ENCODE measurements around the gene B3GALNT1. TPM values are rescaled to one million over a fixed set of nuclear protein-coding genes. Genes with fewer than 3 reads are reported as not detected.

The B3GALNT1 gene
- 6.6 and 8.4 TPM in 2 replicates for total RNA-seq (2012; rRNA removed)

GRCh38 chr3:161104561-161105551 is at the start of gene B3GALNT1:
B3GALNT1 (minus strand) TSS chr3:161105349; CDS start chr3:161086754, 18,595 bp downstream.
- H3K4me3 ChIP-seq (ENCODE audit: low read length), result peak within 1 kb of the TSS; percentile 93
- H3K36me3 ChIP-seq (ENCODE audit: insufficient read depth, low read length), result no peaks in the 10 kb centered on the region
- peak within 1 kb of the TSS; percentile 88 for H3K9ac ChIP-seq (ENCODE audit: low read depth, low read length)
- no peaks in the 10 kb centered on the region for H3K9me3 ChIP-seq (replicated peaks; ENCODE audit: low read length)
- H3K4me2 ChIP-seq (ENCODE audit: low read length), result peak within 1 kb of the TSS; percentile 98
- no peaks in the 10 kb centered on the region for H3K27me3 ChIP-seq (ENCODE audit: control insufficient read depth, insufficient read depth, low read length)
- peaks cover 5% of the 10 kb centered on the region for H3K4me1 ChIP-seq (ENCODE audit: control insufficient read depth, insufficient read depth, low read length)

DNA sequence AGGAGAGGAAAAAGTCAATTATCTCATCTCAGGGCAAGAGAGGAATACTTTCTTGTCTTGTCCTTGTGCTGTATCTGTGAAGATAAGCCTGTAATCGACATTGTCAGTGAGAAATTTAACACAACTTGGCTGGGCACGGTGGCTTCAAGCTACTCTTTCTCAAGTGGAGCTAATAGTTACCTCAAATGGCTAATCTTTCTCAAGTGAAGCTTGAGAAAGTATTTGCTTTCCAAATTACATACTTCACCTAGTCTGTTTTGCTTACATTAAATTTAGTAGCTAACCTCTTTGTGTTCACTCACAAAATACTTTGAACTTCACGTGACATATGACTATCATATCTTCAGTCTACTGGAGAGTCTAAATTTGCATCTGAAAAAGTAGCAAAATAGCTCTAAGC is 48.3 kb upstream of the B3GALNT1 start:
- Histone ChIP-seq H3K4me3 (ENCODE audit: low read length) (no peak overlapping the region), H3K27me3 (ENCODE audit: control insufficient read depth, insufficient read depth, low read length) (no peaks in the 10 kb centered on the region), H3K4me1 (ENCODE audit: control insufficient read depth, insufficient read depth, low read length) (peaks cover 18% of the 10 kb centered on the region), H3K4me2 (ENCODE audit: low read length) (no peak overlapping the region), H3K36me3 (ENCODE audit: insufficient read depth, low read length) (no peaks in the 10 kb centered on the region), H3K9me3 (replicated peaks; ENCODE audit: low read length) (no peaks in the 10 kb centered on the region), H3K9ac (ENCODE audit: low read depth, low read length) (no peak overlapping the region)

GRCh38 chr3:161150001-161150525 is 44.9 kb upstream of the B3GALNT1 start:
- H3K4me1 ChIP-seq (ENCODE audit: control insufficient read depth, insufficient read depth, low read length), result peaks cover 19% of the 10 kb centered on the region
- H3K4me3 ChIP-seq (ENCODE audit: low read length), result no peak overlapping the region
- H3K9me3 ChIP-seq (replicated peaks; ENCODE audit: low read length), result no peaks in the 10 kb centered on the region
- H3K9ac ChIP-seq (ENCODE audit: low read depth, low read length), result no peak overlapping the region
- no peak overlapping the region for H3K4me2 ChIP-seq (ENCODE audit: low read length)
- H3K36me3 ChIP-seq (ENCODE audit: insufficient read depth, low read length), result no peaks in the 10 kb centered on the region
- no peaks in the 10 kb centered on the region for H3K27me3 ChIP-seq (ENCODE audit: control insufficient read depth, insufficient read depth, low read length)

DNA sequence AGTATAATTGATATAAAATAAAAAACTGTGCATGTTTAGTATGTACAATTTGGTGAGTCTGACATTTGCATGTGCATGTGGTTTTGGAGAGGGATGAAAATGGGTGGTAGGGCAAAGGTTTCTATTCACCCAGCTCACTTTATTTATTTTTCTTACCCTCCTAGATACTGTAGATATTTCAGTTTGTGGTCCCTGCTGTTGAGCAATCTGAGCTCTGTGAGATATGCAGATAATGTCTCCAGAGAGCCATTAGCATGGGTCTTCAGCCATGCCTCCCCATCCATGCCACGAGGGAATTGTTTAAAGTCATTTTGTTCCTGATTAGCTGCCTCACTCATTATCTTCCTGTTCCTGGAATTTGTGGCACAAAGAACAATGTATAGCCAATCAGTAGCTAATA is 44.4 kb upstream of the B3GALNT1 start:
- H3K9ac ChIP-seq (ENCODE audit: low read depth, low read length), result no peak overlapping the region
- H3K9me3 ChIP-seq (replicated peaks; ENCODE audit: low read length), result no peaks in the 10 kb centered on the region
- H3K4me1 ChIP-seq (ENCODE audit: control insufficient read depth, insufficient read depth, low read length), result peaks cover 19% of the 10 kb centered on the region
- H3K4me2 ChIP-seq (ENCODE audit: low read length), result no peak overlapping the region
- no peaks in the 10 kb centered on the region for H3K36me3 ChIP-seq (ENCODE audit: insufficient read depth, low read length)
- H3K4me3 ChIP-seq (ENCODE audit: low read length), result no peak overlapping the region
- H3K27me3 ChIP-seq (ENCODE audit: control insufficient read depth, insufficient read depth, low read length), result no peaks in the 10 kb centered on the region

DNA sequence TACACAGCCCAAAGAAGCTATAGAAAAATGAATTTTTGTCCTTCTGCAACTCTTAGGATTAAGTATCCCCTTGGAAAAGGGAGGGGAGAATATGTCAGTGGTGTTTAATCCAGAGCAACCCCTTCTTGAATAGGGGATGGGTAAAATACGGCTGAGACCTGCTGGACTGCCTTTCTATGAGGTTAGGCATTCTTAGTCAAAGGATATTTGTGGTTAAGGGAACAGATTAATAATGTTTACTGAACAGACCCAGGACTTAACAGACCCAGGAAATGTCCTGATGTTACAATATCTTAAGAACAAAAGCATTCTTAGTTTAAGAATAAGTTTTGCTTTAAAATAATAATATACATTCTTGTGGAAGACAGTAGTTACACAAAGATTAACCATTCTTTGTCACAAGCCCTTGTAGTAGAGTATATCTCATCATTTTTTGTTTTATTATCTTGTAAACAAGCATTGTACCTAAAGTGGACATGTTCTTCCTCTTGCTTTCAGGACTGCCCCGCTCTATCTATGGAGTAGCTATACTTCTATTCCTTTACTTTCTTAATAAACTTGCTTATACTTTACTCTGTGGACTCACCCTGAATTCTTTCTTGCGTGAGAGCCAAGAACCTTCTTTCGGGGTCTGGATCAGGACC is 43.8 kb upstream of the B3GALNT1 start:
- Histone ChIP-seq H3K9ac (ENCODE audit: low read depth, low read length) (no peak overlapping the region), H3K4me3 (ENCODE audit: low read length) (no peak overlapping the region), H3K27me3 (ENCODE audit: control insufficient read depth, insufficient read depth, low read length) (no peaks in the 10 kb centered on the region), H3K9me3 (replicated peaks; ENCODE audit: low read length) (no peaks in the 10 kb centered on the region), H3K4me2 (ENCODE audit: low read length) (peak overlapping the region; percentile 39), H3K4me1 (ENCODE audit: control insufficient read depth, insufficient read depth, low read length) (peaks cover 19% of the 10 kb centered on the region), H3K36me3 (ENCODE audit: insufficient read depth, low read length) (no peaks in the 10 kb centered on the region)

GRCh38 chr3:161142486-161142885 is 37.3 kb upstream of the B3GALNT1 start:
- Histone ChIP-seq H3K27me3 (ENCODE audit: control insufficient read depth, insufficient read depth, low read length) (no peaks in the 10 kb centered on the region), H3K4me1 (ENCODE audit: control insufficient read depth, insufficient read depth, low read length) (peaks cover 4% of the 10 kb centered on the region), H3K9me3 (replicated peaks; ENCODE audit: low read length) (no peaks in the 10 kb centered on the region), H3K4me3 (ENCODE audit: low read length) (no peak overlapping the region), H3K9ac (ENCODE audit: low read depth, low read length) (no peak overlapping the region), H3K4me2 (ENCODE audit: low read length) (no peak overlapping the region), H3K36me3 (ENCODE audit: insufficient read depth, low read length) (no peaks in the 10 kb centered on the region)

DNA sequence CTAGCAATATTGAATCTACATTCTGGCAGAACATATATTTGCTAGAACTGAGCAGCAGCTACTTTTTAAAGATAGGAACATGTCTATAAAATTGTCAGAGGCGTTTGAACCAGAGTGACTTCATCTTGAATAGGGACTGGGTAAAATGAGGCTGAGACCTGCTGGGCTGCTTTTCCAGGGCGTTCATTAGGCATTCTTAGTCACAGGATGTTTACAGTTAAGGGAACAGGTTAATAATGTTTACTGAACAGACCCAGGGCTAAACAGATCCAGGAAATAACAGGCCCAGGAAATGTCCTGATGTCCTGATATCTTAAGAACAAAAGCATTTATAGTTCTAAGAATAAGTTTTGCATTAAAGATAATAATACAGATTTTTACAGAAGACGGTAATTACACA is 34.5 kb upstream of the B3GALNT1 start:
- no peak overlapping the region for H3K4me3 ChIP-seq (ENCODE audit: low read length)
- peaks cover 4% of the 10 kb centered on the region for H3K4me1 ChIP-seq (ENCODE audit: control insufficient read depth, insufficient read depth, low read length)
- H3K4me2 ChIP-seq (ENCODE audit: low read length), result no peak overlapping the region
- H3K36me3 ChIP-seq (ENCODE audit: insufficient read depth, low read length), result no peaks in the 10 kb centered on the region
- no peaks in the 10 kb centered on the region for H3K27me3 ChIP-seq (ENCODE audit: control insufficient read depth, insufficient read depth, low read length)
- no peaks in the 10 kb centered on the region for H3K9me3 ChIP-seq (replicated peaks; ENCODE audit: low read length)
- H3K9ac ChIP-seq (ENCODE audit: low read depth, low read length), result no peak overlapping the region

DNA sequence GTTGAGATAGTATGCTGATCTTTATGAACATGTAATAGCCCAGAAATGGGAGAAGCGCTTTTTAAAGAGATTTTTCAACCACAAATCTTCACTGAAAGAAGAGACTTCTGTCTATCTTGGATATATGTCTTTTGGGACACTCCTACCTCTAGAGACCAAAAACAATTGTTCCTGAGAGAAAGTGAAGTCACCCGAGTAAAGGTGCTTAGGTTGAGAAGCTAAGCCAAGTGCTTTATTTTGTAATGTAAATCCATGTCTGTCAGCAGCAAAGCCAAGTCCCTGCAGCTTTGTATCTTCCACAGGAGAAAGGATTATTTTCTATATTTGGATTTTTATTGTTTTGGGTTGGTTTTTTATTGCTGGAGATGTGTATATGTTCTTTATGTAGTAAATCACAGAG is 32.1 kb upstream of the B3GALNT1 start:
- Histone ChIP-seq H3K4me1 (ENCODE audit: control insufficient read depth, insufficient read depth, low read length) (peaks cover under 1% of the 10 kb centered on the region), H3K9me3 (replicated peaks; ENCODE audit: low read length) (no peaks in the 10 kb centered on the region), H3K9ac (ENCODE audit: low read depth, low read length) (no peak overlapping the region), H3K4me2 (ENCODE audit: low read length) (no peak overlapping the region), H3K27me3 (ENCODE audit: control insufficient read depth, insufficient read depth, low read length) (no peaks in the 10 kb centered on the region), H3K36me3 (ENCODE audit: insufficient read depth, low read length) (no peaks in the 10 kb centered on the region), H3K4me3 (ENCODE audit: low read length) (no peak overlapping the region)

DNA sequence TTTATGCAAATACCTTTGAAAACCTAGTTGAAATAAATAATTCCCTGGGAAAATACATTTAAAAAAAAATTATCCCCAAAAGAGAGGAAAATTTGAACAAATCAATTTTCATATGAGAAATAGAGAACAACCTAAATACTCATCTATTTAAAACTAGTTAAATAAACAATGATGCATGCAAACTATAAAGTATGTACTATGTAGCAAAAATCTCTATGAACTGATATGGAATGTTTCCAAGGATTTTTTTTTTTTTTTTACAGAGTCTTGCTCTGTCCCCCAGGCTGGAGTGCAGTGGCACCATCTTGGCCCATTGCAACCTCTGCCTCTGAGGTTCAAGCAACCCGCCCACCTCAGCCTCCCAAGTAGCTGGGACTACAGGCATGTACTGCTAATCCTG is 27.2 kb upstream of the B3GALNT1 start:
- Histone ChIP-seq H3K9ac (ENCODE audit: low read depth, low read length) (no peak overlapping the region), H3K4me1 (ENCODE audit: control insufficient read depth, insufficient read depth, low read length) (no peaks in the 10 kb centered on the region), H3K4me2 (ENCODE audit: low read length) (no peak overlapping the region), H3K27me3 (ENCODE audit: control insufficient read depth, insufficient read depth, low read length) (no peaks in the 10 kb centered on the region), H3K9me3 (replicated peaks; ENCODE audit: low read length) (no peaks in the 10 kb centered on the region), H3K4me3 (ENCODE audit: low read length) (no peak overlapping the region), H3K36me3 (ENCODE audit: insufficient read depth, low read length) (no peaks in the 10 kb centered on the region)

GRCh38 chr3:161126495-161126894 is 21.3 kb upstream of the B3GALNT1 start:
- no peak overlapping the region for H3K4me2 ChIP-seq (ENCODE audit: low read length)
- H3K9ac ChIP-seq (ENCODE audit: low read depth, low read length), result no peak overlapping the region
- no peaks in the 10 kb centered on the region for H3K4me1 ChIP-seq (ENCODE audit: control insufficient read depth, insufficient read depth, low read length)
- H3K27me3 ChIP-seq (ENCODE audit: control insufficient read depth, insufficient read depth, low read length), result no peaks in the 10 kb centered on the region
- no peaks in the 10 kb centered on the region for H3K9me3 ChIP-seq (replicated peaks; ENCODE audit: low read length)
- no peak overlapping the region for H3K4me3 ChIP-seq (ENCODE audit: low read length)
- H3K36me3 ChIP-seq (ENCODE audit: insufficient read depth, low read length), result no peaks in the 10 kb centered on the region

- no peaks in the 10 kb centered on the region for H3K36me3 ChIP-seq (ENCODE audit: insufficient read depth, low read length)
- no peaks in the 10 kb centered on the region for H3K4me1 ChIP-seq (ENCODE audit: control insufficient read depth, insufficient read depth, low read length)
- no peaks in the 10 kb centered on the region for H3K27me3 ChIP-seq (ENCODE audit: control insufficient read depth, insufficient read depth, low read length)
- H3K4me3 ChIP-seq (ENCODE audit: low read length), result no peak overlapping the region
- no peaks in the 10 kb centered on the region for H3K9me3 ChIP-seq (replicated peaks; ENCODE audit: low read length)
- H3K4me2 ChIP-seq (ENCODE audit: low read length), result no peak overlapping the region
- H3K9ac ChIP-seq (ENCODE audit: low read depth, low read length), result no peak overlapping the region
Observed at GRCh38 chr3:161117646-161118045, 12.5 kb upstream of the B3GALNT1 start.
